KBM-7 (cell line): ENCODE data around the gene BSND.

Experiments used
- DNase-seq: peaks from one replicate; pipeline ENCODE4 v3.0.0-alpha.2; 2015
- in situ Hi-C: fragments of 300-500 bp; cut with MboI; formaldehyde crosslinking; loops from 2 replicates; pipeline ENCODE4 v1.14.3; 2020; ENCODE audit warnings: low sequenced_read_pairs, low pct_unique_long_range_greater_than_20kb, mixed read lengths

BSND gene

GRCh38 chr1:55040083-55040932, 41.6 kb downstream of the BSND start:
- DNase-seq: no peak
- in situ Hi-C loops: no loop called here

GRCh38 chr1:55040933-55041494, 42.3 kb downstream of the BSND start:
- no peak for DNase-seq
- in situ Hi-C loops: no loop called here

GRCh38 chr1:55041613-55042012, 42.9 kb downstream of the BSND start:
- DNase-seq: no peak
- in situ Hi-C loops: no loop called here

- in situ Hi-C loops: no loop called here
- no peak for DNase-seq
Measured at GRCh38 chr1:55043011-55043410, 44.3 kb downstream of the BSND start.

- in situ Hi-C loops: no loop called here
- no peak for DNase-seq
Measured at GRCh38 chr1:55043726-55044125, 45.0 kb downstream of the BSND start.

- in situ Hi-C loops: no loop called here
- DNase-seq: no peak
Measured at GRCh38 chr1:55044617-55045397, 46.1 kb downstream of the BSND start.

GRCh38 chr1:55045430-55045829, 46.7 kb downstream of the BSND start:
- in situ Hi-C loops: no loop called here
- DNase-seq: no peak

- in situ Hi-C loops: no loop called here
- DNase-seq: no peak
Measured at GRCh38 chr1:55046871-55047270, 48.1 kb downstream of the BSND start.

- DNase-seq: no peak
- in situ Hi-C loops: no loop called here
Measured at GRCh38 chr1:55047611-55048010, 48.9 kb downstream of the BSND start.

GRCh38 chr1:55048453-55049270, 49.9 kb downstream of the BSND start:
- no peak for DNase-seq
- in situ Hi-C loops: no loop called here

- in situ Hi-C loops: no loop called here
- DNase-seq: no peak
Measured at GRCh38 chr1:55049271-55049913, 50.7 kb downstream of the BSND start.

- in situ Hi-C loops: no loop called here
Measured at GRCh38 chr1:55049914-55050278, 51.2 kb downstream of the BSND start.

GRCh38 chr1:55050283-55050682, 51.5 kb downstream of the BSND start:
- in situ Hi-C loops: no loop called here
- DNase-seq: no peak

More at GRCh38 chr1:55049914-55050278, 51.2 kb downstream of the BSND start:
- DNase-seq: no peak

GRCh38 chr1:55051169-55051568, 52.4 kb downstream of the BSND start:
- in situ Hi-C loops: no loop called here
- DNase-seq: no peak

- in situ Hi-C loops: no loop called here
- DNase-seq: no peak
Measured at GRCh38 chr1:55051621-55052020, 52.9 kb downstream of the BSND start.

GRCh38 chr1:55052221-55053142, 53.7 kb downstream of the BSND start:
- in situ Hi-C loops: no loop called here
- no peak for DNase-seq

- DNase-seq: no peak
- in situ Hi-C loops: no loop called here
Measured at GRCh38 chr1:55053265-55053954, 54.7 kb downstream of the BSND start.
